Fibroblast of lung (primary cell): ENCODE results near the gene TJP3.

Experiments used
- EZH2 ChIP-seq: IDR thresholded peaks from 2 replicates; pipeline ENCODE4 v1.5.1; 2012; ENCODE audit warnings: low read length, control low read depth, mild to moderate bottlenecking; ENCODE audit errors: missing control alignments
- TF ChIP-seq, protein P1 (sequence below), 2 donors: IDR thresholded peaks in 1 of 2; conservative IDR thresholded peaks in 1 of 2; 1 replicate in 1 of 2; 2 replicates in 1 of 2; pipeline ENCODE4 v1.5.1; 2011 to 2012; ENCODE audit warnings: low read length in 2 of 2, control low read depth in 1 of 2, inconsistent platforms in 1 of 2, low read depth in 1 of 2, mild to moderate bottlenecking in 1 of 2

DNA sequence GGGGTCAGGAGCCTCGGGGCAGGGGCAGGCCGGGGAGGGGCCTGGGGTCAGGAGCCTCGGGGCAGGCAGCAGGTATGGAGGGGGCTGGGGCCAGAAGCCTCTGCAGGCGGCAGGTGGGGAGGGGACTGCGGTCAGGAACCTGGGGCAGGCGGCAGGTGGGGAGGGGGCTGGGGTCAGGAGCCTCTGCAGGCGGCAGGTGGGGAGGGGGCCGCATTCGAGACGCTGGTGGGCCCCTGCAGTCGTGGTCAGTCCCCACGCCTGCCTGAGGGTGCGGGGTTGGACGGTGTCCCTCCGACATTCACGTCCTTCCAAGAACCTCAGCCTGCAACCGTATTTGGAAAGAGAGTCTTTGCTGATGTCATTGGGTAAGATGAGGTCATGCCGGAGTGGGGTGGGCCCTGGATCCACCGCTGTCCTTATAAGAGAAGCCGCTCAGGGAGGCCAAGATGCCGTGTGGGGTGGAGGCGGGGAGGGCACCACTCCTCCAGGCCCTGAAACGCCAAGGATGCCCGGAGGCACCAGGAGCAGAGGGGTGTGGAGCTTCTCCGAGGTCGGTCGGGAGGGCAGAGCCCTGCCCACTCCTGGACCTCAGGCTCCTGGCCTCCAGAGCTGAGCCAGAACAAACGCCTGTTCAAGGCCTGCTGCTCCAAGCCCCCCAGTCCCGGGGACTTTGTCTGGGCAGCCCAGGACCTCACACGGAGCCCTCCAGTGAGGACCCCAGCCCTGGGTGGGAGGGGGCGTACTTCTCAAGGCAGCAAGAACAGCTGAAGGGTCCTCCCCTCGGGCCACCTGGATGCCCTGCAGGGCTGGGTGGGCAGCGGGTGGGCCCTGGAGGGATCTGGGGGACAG, 38.0 kb upstream of the TJP3 start:
- TF ChIP-seq, protein P1, sequence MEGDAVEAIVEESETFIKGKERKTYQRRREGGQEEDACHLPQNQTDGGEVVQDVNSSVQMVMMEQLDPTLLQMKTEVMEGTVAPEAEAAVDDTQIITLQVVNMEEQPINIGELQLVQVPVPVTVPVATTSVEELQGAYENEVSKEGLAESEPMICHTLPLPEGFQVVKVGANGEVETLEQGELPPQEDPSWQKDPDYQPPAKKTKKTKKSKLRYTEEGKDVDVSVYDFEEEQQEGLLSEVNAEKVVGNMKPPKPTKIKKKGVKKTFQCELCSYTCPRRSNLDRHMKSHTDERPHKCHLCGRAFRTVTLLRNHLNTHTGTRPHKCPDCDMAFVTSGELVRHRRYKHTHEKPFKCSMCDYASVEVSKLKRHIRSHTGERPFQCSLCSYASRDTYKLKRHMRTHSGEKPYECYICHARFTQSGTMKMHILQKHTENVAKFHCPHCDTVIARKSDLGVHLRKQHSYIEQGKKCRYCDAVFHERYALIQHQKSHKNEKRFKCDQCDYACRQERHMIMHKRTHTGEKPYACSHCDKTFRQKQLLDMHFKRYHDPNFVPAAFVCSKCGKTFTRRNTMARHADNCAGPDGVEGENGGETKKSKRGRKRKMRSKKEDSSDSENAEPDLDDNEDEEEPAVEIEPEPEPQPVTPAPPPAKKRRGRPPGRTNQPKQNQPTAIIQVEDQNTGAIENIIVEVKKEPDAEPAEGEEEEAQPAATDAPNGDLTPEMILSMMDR (conservative IDR thresholded peaks at IDR 0.05 in 1 of 2, IDR thresholded peaks at IDR 0.05 in 1 of 2; ENCODE audit: low read depth in 1 of 2, low read length in 2 of 2): no peak
- TF ChIP-seq EZH2: no peak
